BE2C (cell line): Measurements from ENCODE around the gene RPS18.

Experiments used
- DNase-seq: peaks from one replicate; pipeline ENCODE4 v3.0.0-alpha.2; 2020
- H3K27me3 ChIP-seq: fragments of 250-450 bp; sonication (Bioruptor Pico); 2 replicates; pipeline ENCODE4 v1.5.1; 2020; ENCODE audit warnings: mild to moderate bottlenecking
- H3K36me3 ChIP-seq: fragments of 250-450 bp; sonication (Bioruptor Pico); 2 replicates; pipeline ENCODE4 v1.5.1; 2020; ENCODE audit warnings: mild to moderate bottlenecking
- H3K4me1 ChIP-seq: fragments of 250-450 bp; sonication (Bioruptor Pico); 2 replicates; pipeline ENCODE4 v1.5.1; 2020
- H3K4me3 ChIP-seq: 2 replicates; pipeline ENCODE4 v1.5.1; 2011; ENCODE audit warnings: low read depth, low read length
- H3K9me3 ChIP-seq: fragments of 250-450 bp; sonication (Bioruptor Pico); 2 replicates; pipeline ENCODE4 v1.5.1; 2020
- TF ChIP-seq, protein P1 (sequence below): IDR thresholded peaks from 2 replicates; pipeline ENCODE4 v1.5.1; 2012; ENCODE audit warnings: mild to moderate bottlenecking, low read depth, low read length

Gene RPS18

DNA sequence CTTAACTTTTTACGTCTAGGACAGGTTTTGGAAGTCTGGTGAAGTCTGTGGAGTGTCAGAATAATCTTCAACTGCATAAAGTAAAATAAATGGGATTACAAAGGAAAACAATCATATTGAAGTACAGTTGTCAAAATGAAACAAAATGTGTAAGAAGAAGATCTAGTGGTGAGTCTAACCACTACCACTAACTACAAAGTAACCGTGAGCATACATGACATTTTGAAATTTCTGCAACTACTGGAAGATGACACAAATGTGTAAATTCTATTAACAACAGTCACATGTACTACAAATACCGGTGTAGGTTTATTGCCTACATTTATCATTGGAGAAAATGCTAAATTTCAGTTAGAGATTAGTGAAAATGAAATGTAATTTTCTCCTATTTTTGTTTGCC lies 29.9 kb upstream of the RPS18 start:
- Histone ChIP-seq H3K27me3 (peaks cover 34% of the 10 kb centered on the region), H3K9me3 (no peaks in the 10 kb centered on the region), H3K4me3 (no peak overlapping the region), H3K4me1 (no peaks in the 10 kb centered on the region), H3K36me3 (no peaks in the 10 kb centered on the region)
- no peak for DNase-seq
- TF ChIP-seq, protein P1, sequence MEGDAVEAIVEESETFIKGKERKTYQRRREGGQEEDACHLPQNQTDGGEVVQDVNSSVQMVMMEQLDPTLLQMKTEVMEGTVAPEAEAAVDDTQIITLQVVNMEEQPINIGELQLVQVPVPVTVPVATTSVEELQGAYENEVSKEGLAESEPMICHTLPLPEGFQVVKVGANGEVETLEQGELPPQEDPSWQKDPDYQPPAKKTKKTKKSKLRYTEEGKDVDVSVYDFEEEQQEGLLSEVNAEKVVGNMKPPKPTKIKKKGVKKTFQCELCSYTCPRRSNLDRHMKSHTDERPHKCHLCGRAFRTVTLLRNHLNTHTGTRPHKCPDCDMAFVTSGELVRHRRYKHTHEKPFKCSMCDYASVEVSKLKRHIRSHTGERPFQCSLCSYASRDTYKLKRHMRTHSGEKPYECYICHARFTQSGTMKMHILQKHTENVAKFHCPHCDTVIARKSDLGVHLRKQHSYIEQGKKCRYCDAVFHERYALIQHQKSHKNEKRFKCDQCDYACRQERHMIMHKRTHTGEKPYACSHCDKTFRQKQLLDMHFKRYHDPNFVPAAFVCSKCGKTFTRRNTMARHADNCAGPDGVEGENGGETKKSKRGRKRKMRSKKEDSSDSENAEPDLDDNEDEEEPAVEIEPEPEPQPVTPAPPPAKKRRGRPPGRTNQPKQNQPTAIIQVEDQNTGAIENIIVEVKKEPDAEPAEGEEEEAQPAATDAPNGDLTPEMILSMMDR: no peak

DNA sequence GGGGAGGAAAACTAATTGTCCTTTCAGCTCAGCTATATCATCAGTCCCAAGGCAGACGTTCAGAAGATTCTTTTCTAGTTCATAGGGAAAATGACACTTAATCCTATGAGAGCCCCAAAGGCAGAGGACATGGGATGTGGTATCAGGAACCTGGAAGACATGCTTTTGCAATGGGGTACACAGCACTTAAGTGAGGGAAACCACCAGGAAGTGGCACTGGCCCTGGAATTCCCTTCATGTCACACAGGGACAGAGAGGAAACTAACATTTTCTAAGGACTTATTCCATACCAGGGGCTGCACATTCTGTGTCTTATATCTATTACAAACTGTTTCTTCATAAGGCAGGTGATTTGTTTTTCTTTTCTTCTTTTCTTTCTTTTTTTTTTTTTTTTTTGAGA lies 28.4 kb upstream of the RPS18 start:
- H3K4me3 ChIP-seq: no peak overlapping the region
- TF ChIP-seq, protein P1: no peak
- DNase-seq: no peak
- H3K9me3 ChIP-seq: no peaks in the 10 kb centered on the region
- peaks cover under 1% of the 10 kb centered on the region; the same call in 1 of the 2 replicates for H3K4me1 ChIP-seq
- H3K27me3 ChIP-seq: peaks cover 29% of the 10 kb centered on the region
- no peaks in the 10 kb centered on the region for H3K36me3 ChIP-seq

DNA sequence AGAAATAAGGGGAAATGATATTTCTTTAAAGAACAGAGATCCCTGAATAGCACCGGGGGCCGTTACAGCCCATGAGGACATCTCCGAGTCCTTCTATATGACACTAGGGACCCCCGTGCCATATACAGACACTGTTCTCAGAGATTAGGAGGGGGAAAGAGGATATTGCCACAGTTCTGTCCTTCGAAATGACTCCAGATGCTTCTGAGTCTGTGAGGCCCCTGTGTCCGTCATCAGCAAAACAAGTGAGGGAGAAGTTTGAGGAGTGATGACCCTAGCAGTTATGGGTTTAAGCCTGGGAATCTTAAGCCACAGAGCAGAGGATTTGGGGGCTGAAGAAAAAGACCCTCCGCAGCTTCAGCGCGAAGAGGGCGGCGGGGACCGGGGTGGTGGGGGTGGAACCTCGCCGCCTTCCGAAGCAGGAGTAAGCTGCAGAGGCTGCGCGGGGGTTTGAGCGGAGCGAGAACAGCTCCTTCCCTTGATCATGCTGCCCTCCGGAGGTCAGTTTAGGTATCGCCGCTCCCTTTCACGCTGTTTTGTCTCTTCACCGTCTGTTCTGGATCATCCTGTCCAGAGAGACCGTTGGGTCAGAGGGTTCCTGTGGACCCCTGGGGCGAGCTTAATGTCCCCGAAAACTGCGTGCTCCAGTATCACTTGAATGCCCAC lies 23.8 kb upstream of the RPS18 start:
- DNase-seq: peak; percentile 90
- Histone ChIP-seq H3K4me3 (peak overlapping the region; percentile 70), H3K27me3 (peaks cover 4% of the 10 kb centered on the region; the same call in 1 of the 2 replicates), H3K4me1 (peaks cover 12% of the 10 kb centered on the region), H3K36me3 (no peaks in the 10 kb centered on the region), H3K9me3 (no peaks in the 10 kb centered on the region)
- TF ChIP-seq, protein P1: peak; percentile 89

DNA sequence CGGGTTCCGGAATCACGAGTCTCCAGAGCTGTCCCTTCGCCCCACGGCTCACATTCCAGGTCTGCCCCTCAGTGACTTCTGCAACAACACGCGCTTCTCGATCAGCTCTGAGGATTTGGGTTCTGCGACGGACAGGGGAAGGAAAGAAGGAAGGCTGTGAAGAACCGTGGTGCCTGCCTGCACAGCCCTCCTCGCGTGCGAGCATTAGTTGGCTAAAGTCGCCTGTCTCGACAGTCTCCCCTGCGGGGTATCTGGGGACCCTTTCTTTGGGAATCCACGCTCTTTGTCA lies 23.3 kb upstream of the RPS18 start:
- H3K27me3 ChIP-seq: no peaks in the 10 kb centered on the region
- H3K36me3 ChIP-seq: no peaks in the 10 kb centered on the region
- peak overlapping the region; percentile 70 for H3K4me3 ChIP-seq
- H3K9me3 ChIP-seq: no peaks in the 10 kb centered on the region
- DNase-seq: peak; percentile 38
- TF ChIP-seq, protein P1: no peak
- H3K4me1 ChIP-seq: peaks cover 12% of the 10 kb centered on the region

DNA sequence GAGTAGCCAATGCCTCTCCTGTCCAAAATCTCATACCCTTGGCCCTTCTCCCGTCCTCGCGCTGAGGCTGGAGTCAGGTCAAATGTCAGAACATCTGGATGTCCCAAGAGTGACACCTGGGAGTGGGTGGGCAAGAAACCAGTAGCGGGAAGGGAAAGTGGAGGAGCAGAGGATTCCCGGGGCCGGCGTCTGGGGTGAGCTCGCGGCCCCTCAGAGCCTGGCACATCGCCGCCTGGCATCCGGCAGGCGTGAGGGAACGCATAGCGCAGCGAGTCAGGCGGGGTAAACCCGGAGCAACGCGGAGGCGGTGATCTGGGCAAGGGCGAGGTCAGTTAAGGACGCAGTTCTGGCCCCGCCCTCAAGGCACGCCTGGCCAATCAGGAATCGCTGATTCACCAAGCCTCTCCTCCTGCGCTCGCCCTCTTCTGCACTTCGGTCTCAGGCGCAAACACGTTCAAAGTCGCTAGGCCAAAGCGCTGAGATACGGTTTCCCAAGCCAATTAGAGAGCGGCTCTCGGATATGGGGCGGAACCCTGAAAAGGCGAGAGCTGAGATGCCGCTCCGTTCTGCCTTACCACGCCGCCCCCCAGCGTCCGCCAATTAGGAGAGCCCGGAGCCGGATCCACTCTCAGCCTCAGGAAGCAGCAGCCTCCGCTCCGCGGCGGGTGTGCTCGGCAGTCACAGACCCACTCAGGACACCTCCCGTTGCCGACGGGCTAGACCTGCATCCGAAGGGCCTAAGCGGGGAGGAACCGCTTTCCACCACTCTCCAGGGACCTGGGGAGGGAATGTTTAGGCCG lies 22.7 kb upstream of the RPS18 start:
- Histone ChIP-seq H3K36me3 (no peaks in the 10 kb centered on the region), H3K27me3 (no peaks in the 10 kb centered on the region), H3K4me1 (peaks cover 12% of the 10 kb centered on the region), H3K4me3 (peak overlapping the region; percentile 72), H3K9me3 (no peaks in the 10 kb centered on the region)
- TF ChIP-seq, protein P1: no peak
- peak; percentile 98 for DNase-seq
